SH-SY5Y (cell line): ENCODE results near the gene CAMK2D.
A peak's percentile ranks its signal among the peaks of the same experiment; 100 is the strongest.

ENCODE experiments used
- GATA2 ChIP-seq: IDR thresholded peaks from 2 replicates; pipeline ENCODE4 v1.6.1; 2011; ENCODE audit warnings: mild to moderate bottlenecking, low read depth, low read length
- GATA3 ChIP-seq: IDR thresholded peaks from 2 replicates; pipeline ENCODE4 v1.6.1; 2011; ENCODE audit warnings: low read depth, mild to moderate bottlenecking, low read length, moderate library complexity

Gene CAMK2D

GRCh38 chr4:113725963-113726362, 35.6 kb downstream of the CAMK2D start:
- no peak for TF ChIP-seq GATA2
- TF ChIP-seq GATA3, result no peak

GRCh38 chr4:113718252-113718651, 43.3 kb downstream of the CAMK2D start:
- TF ChIP-seq GATA2 (peak; percentile 51), GATA3 (no peak)

GRCh38 chr4:113711883-113712662, 49.5 kb downstream of the CAMK2D start:
- no peak for TF ChIP-seq GATA2

- TF ChIP-seq GATA3, result no peak
- no peak for TF ChIP-seq GATA2
Observed at GRCh38 chr4:113708250-113708649, 53.3 kb downstream of the CAMK2D start.

GRCh38 chr4:113707048-113707447, 54.5 kb downstream of the CAMK2D start:
- TF ChIP-seq GATA2 (no peak), GATA3 (no peak)

GRCh38 chr4:113701169-113701568, 60.4 kb downstream of the CAMK2D start:
- TF ChIP-seq GATA2 (no peak), GATA3 (no peak)

- TF ChIP-seq GATA2 (no peak), GATA3 (no peak)
Observed at GRCh38 chr4:113700602-113701150, 60.9 kb downstream of the CAMK2D start.

GRCh38 chr4:113699772-113700171, 61.8 kb downstream of the CAMK2D start:
- no peak for TF ChIP-seq GATA2
- TF ChIP-seq GATA3, result no peak

- TF ChIP-seq GATA3, result no peak
- no peak for TF ChIP-seq GATA2
Observed at GRCh38 chr4:113697429-113697828, 64.1 kb downstream of the CAMK2D start.

- TF ChIP-seq GATA3, result no peak
- no peak for TF ChIP-seq GATA2
Observed at GRCh38 chr4:113695328-113696169, 66.0 kb downstream of the CAMK2D start.

GRCh38 chr4:113694008-113694407, 67.5 kb downstream of the CAMK2D start:
- TF ChIP-seq GATA2 (no peak), GATA3 (no peak)

GRCh38 chr4:113692809-113693411, 68.6 kb downstream of the CAMK2D start:
- TF ChIP-seq GATA2, result no peak
- TF ChIP-seq GATA3, result no peak

GRCh38 chr4:113691676-113692075, 69.9 kb downstream of the CAMK2D start:
- TF ChIP-seq GATA2, result no peak
- no peak for TF ChIP-seq GATA3

- TF ChIP-seq GATA2 (no peak), GATA3 (no peak)
Observed at GRCh38 chr4:113689394-113689793, 72.1 kb downstream of the CAMK2D start.
